Thyroid gland (tissue), 4 donors: ENCODE measurements around the gene GOLGA5.

ENCODE experiments used
- POLR2A ChIP-seq, 2 donors: fragments of 450-650 bp; IDR thresholded peaks; one replicate each; pipeline ENCODE4 v1.6.1; 2017; ENCODE audit warnings: antibody characterized with exemption in 2 of 2, mild to moderate bottlenecking in 2 of 2, moderate library complexity in 1 of 2
- TF ChIP-seq, protein P1 (sequence below), 6 experiments: fragments of 200-600 bp in 3 of 6; fragments of 450-650 bp in 3 of 6; sonication (generic) in 3 of 6; IDR thresholded peaks; one replicate each; pipeline ENCODE4 v1.5.1; 2016 to 2019; ENCODE audit warnings: antibody characterized with exemption in 6 of 6, mild to moderate bottlenecking in 2 of 6, inconsistent platforms in 1 of 6, moderate library complexity in 1 of 6

DNA sequence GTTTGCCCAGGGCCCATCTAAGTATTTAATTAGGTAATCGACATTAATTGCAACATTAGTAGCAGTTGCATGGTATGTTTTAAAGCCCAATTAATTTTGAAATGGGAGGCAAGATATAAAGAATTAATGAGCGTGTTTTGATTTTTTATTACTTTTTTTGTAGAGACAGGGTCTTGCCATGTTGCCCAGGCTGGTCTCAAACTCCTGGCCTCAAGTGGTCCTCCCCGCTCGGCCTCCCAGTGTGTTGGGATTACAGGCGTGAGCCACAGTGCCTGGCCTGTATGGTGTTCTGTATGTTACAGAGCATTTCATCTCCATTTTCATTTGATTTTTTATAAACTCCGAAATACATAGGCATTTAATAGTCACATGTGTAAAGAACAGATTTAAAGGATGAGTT is 856 bp downstream of the GOLGA5 start:
- TF ChIP-seq, protein P1, sequence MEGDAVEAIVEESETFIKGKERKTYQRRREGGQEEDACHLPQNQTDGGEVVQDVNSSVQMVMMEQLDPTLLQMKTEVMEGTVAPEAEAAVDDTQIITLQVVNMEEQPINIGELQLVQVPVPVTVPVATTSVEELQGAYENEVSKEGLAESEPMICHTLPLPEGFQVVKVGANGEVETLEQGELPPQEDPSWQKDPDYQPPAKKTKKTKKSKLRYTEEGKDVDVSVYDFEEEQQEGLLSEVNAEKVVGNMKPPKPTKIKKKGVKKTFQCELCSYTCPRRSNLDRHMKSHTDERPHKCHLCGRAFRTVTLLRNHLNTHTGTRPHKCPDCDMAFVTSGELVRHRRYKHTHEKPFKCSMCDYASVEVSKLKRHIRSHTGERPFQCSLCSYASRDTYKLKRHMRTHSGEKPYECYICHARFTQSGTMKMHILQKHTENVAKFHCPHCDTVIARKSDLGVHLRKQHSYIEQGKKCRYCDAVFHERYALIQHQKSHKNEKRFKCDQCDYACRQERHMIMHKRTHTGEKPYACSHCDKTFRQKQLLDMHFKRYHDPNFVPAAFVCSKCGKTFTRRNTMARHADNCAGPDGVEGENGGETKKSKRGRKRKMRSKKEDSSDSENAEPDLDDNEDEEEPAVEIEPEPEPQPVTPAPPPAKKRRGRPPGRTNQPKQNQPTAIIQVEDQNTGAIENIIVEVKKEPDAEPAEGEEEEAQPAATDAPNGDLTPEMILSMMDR (IDR thresholded peaks at IDR 0.05): no peak
- no peak for TF ChIP-seq POLR2A (IDR thresholded peaks at IDR 0.05)
